Measurements from ENCODE around the gene SPINT2. TPM values are rescaled to one million over a fixed set of nuclear protein-coding genes. Genes with fewer than 3 reads are reported as not detected.

Gene SPINT2
- total RNA-seq, 2 donors from 2014 or later, result 349 to 932 TPM

GRCh38 chr19:38239816-38240215, 24.6 kb upstream of the SPINT2 start:
- Histone ChIP-seq H3K27ac (no peak overlapping the region), H3K4me3 (no peak overlapping the region), H3K36me3 (no peaks in the 10 kb centered on the region), H3K4me1 (replicated peaks) (no peaks in the 10 kb centered on the region), H3K27me3 (replicated peaks; ENCODE audit: insufficient read depth) (no peaks in the 10 kb centered on the region), H3K9me3 (no peaks in the 10 kb centered on the region)
- 55% methylated on average over 8 of the region's 8 CpGs for WGBS
- no peak for DNase-seq (ENCODE audit: low spot score)
- intact Hi-C loops (cut with DNase I), result loop anchor here (10.0 kb wide), 1 partner anchor 95 kb away; no protein-coding TSS in a partner anchor
- TF ChIP-seq, protein P1, sequence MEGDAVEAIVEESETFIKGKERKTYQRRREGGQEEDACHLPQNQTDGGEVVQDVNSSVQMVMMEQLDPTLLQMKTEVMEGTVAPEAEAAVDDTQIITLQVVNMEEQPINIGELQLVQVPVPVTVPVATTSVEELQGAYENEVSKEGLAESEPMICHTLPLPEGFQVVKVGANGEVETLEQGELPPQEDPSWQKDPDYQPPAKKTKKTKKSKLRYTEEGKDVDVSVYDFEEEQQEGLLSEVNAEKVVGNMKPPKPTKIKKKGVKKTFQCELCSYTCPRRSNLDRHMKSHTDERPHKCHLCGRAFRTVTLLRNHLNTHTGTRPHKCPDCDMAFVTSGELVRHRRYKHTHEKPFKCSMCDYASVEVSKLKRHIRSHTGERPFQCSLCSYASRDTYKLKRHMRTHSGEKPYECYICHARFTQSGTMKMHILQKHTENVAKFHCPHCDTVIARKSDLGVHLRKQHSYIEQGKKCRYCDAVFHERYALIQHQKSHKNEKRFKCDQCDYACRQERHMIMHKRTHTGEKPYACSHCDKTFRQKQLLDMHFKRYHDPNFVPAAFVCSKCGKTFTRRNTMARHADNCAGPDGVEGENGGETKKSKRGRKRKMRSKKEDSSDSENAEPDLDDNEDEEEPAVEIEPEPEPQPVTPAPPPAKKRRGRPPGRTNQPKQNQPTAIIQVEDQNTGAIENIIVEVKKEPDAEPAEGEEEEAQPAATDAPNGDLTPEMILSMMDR (IDR thresholded peaks at IDR 0.05), result no peak
- no peak for TF ChIP-seq POLR2A (IDR thresholded peaks at IDR 0.05)

- Histone ChIP-seq H3K9me3 (no peaks in the 10 kb centered on the region), H3K27ac (no peak overlapping the region), H3K27me3 (replicated peaks; ENCODE audit: insufficient read depth) (no peaks in the 10 kb centered on the region), H3K36me3 (no peaks in the 10 kb centered on the region), H3K4me3 (no peak overlapping the region), H3K4me1 (replicated peaks) (no peaks in the 10 kb centered on the region)
- WGBS, result 73% methylated on average over 15 of the region's 15 CpGs
- DNase-seq (ENCODE audit: low spot score), result no peak
- intact Hi-C loops (cut with DNase I), result no loop called here
- TF ChIP-seq POLR2A (IDR thresholded peaks at IDR 0.05) (no peak), POLR2AphosphoS5 (IDR thresholded peaks at IDR 0.05) (no peak)
- TF ChIP-seq, protein P1 (IDR thresholded peaks at IDR 0.05), result no peak
Measured at GRCh38 chr19:38243279-38243673, 21.1 kb upstream of the SPINT2 start.

DNA sequence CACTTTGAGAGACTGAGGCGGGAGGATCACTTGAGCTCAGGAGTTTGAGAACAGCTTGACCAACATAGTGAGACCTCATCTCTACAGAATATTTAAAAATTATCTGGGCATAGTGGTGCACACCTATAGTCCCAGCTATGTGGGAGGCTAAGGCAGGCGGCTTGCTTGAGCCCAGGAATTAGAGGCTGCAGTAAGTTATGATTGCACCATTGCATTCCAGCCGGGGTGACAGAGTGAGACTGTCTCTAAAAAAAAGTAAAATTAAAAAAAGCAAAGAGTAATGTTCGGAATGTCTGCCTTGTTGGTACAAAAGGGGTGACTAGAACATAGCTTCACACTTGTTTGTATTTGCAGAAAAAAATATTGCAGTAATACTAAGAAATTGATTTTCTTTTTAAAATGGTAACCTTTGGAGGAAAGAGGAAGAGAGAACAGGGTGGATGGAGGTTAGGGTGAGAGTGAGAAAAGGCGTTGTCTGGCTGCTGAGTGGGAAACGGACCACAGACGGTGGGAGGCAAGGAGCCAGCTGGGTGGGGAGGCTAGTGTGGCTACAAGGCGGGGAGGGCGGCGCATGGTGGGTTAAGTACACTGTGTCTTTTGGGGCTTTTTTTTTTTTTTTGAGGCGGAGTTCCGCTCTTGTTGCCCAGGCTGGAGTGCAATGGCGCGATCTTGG, 18.4 kb upstream of the SPINT2 start:
- no peak for DNase-seq (ENCODE audit: low spot score)
- no peak overlapping the region for H3K27ac ChIP-seq
- intact Hi-C loops (cut with DNase I), result loop anchor here (2.0 kb wide), 1 partner anchor 89 kb away; the partner anchor contains the start of gene CATSPERG

DNA sequence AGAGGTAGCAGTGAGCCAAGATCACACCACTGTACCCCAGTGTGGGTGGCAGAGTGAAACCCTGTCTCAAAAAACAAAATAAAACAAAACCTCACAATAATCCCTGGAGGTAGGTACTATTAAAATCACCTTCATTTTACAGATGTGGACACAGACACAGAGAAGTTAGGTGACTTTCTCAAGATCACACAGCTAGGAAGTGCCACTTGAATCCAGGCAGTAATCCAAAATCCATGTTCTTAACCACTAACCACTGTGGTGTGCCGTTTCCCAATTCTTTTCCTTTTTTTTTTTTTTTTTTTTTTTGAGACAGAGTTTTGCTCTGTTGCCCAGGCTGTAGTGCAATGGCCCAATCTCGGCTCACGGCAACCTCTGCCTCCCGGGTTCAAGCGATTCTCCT, 17.2 kb upstream of the SPINT2 start:
- TF ChIP-seq POLR2AphosphoS5 (IDR thresholded peaks at IDR 0.05), result no peak
- TF ChIP-seq POLR2A (IDR thresholded peaks at IDR 0.05), result no peak
- TF ChIP-seq, protein P1 (IDR thresholded peaks at IDR 0.05), result no peak
- intact Hi-C loops (cut with DNase I), result no loop called here
- Histone ChIP-seq H3K36me3 (no peaks in the 10 kb centered on the region), H3K4me3 (no peak overlapping the region), H3K27me3 (replicated peaks; ENCODE audit: insufficient read depth) (no peaks in the 10 kb centered on the region), H3K27ac (no peak overlapping the region), H3K4me1 (replicated peaks) (no peaks in the 10 kb centered on the region), H3K9me3 (no peaks in the 10 kb centered on the region)
- no peak for DNase-seq (ENCODE audit: low spot score)
- 72% methylated on average over 5 of the region's 5 CpGs for WGBS

More for the DNA sequence above, 18.4 kb upstream of the SPINT2 start:
- Histone ChIP-seq H3K4me3 (no peak overlapping the region), H3K27me3 (replicated peaks; ENCODE audit: insufficient read depth) (no peaks in the 10 kb centered on the region), H3K4me1 (replicated peaks) (no peaks in the 10 kb centered on the region), H3K36me3 (no peaks in the 10 kb centered on the region), H3K9me3 (no peaks in the 10 kb centered on the region)
- TF ChIP-seq, protein P1 (IDR thresholded peaks at IDR 0.05), result no peak
- TF ChIP-seq POLR2AphosphoS5 (IDR thresholded peaks at IDR 0.05) (no peak), POLR2A (IDR thresholded peaks at IDR 0.05) (no peak)
- 62% methylated on average over 14 of the region's 14 CpGs for WGBS

DNA sequence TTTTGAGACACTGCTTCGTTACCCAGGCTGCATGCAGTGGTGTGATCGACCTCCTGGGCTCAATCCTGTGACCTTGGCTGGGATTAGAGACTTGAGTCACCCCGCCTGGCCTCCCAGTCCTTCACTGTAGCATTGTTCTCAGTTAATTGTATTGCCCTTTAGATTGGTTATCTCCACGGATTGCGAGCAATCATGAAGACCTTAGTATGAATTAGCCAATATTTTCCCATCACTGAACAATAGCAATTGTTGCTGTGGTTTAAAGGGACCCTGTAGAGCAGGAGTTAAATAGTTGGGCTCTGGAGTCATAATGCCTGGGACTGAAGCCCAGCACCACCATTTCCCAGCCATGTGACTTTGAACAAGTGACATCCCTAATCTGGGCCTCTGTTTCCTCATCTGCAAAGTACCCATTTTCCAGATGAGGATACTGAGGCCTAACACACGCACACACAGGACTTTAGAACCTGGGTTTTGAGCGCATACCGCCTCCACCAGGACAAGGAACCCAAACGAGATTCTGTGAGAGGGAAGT, 16.6 kb upstream of the SPINT2 start:
- Histone ChIP-seq H3K4me1 (replicated peaks) (no peaks in the 10 kb centered on the region), H3K27me3 (replicated peaks; ENCODE audit: insufficient read depth) (no peaks in the 10 kb centered on the region), H3K4me3 (no peak overlapping the region), H3K27ac (no peak overlapping the region), H3K9me3 (no peaks in the 10 kb centered on the region), H3K36me3 (no peaks in the 10 kb centered on the region)
- intact Hi-C loops (cut with DNase I), result no loop called here
- no peak for DNase-seq (ENCODE audit: low spot score)
- 82% methylated on average over 9 of the region's 9 CpGs for WGBS
- TF ChIP-seq, protein P1 (IDR thresholded peaks at IDR 0.05), result no peak
- TF ChIP-seq POLR2A (IDR thresholded peaks at IDR 0.05) (no peak), POLR2AphosphoS5 (IDR thresholded peaks at IDR 0.05) (no peak)
